SK-N-SH (cell line): Measurements from ENCODE around the gene CNTNAP2. TPM values are rescaled to one million over a fixed set of nuclear protein-coding genes. Genes with fewer than 3 reads are reported as not detected.

Experiments
- CTCF ChIA-PET: fragments of 300-600, 350-600 bp; formaldehyde crosslinking; extraction: SDS; loops from one replicate; lab custom pipeline; 2021; lab: Yijun Ruan, JAX
- POLR2A ChIA-PET: fragments of 350-600 bp; sonication (Branson Sonifier 250); formaldehyde crosslinking; extraction: SDS; loops from one replicate; lab custom pipeline; 2020; ENCODE audit warnings: antibody characterized with exemption, inconsistent platforms; lab: Yijun Ruan, JAX
- DNase-seq: peaks from one replicate; pipeline ENCODE4 v3.0.0; 2012
- H2AFZ ChIP-seq: fragments of 200-600 bp; sonication (generic); 2 replicates; pipeline ENCODE4 v1.8.1; 2016; ENCODE audit warnings: antibody characterized with exemption, mild to moderate bottlenecking, low read depth
- H3F3A ChIP-seq: fragments of 200-600 bp; sonication (generic); replicated peaks from 2 replicates; pipeline ENCODE3; 2016; ENCODE audit warnings: antibody characterized with exemption, mild to moderate bottlenecking; ENCODE audit not compliant: insufficient read depth
- H3K27ac ChIP-seq, 2 experiments: fragments of 200-500 bp in 1 of 2; fragments of 200-600 bp in 1 of 2; sonication (Bioruptor generic) in 1 of 2; sonication (generic), shearing (Covaris generic) in 1 of 2; 2 replicates each; pipeline versions ENCODE4 v1.5.1 to v1.6.1; 2014 to 2016; ENCODE audit warnings: low read depth in 2 of 2, inconsistent platforms in 1 of 2, low read length in 1 of 2, mild to moderate bottlenecking in 1 of 2, mixed read lengths in 1 of 2
- H3K27me3 ChIP-seq: fragments of 200-600 bp; sonication (generic), shearing (Covaris generic); 2 replicates; pipeline ENCODE4 v1.6.1; 2016; ENCODE audit warnings: mixed run types; ENCODE audit not compliant: insufficient read depth
- H3K36me3 ChIP-seq, 2 experiments: fragments of 200-500 bp in 1 of 2; fragments of 200-600 bp in 1 of 2; sonication (Bioruptor generic) in 1 of 2; sonication (generic) in 1 of 2; replicated peaks in 1 of 2; 2 replicates each; pipeline versions ENCODE3 to v1.5.1; 2014 to 2016; ENCODE audit warnings: low read length in 1 of 2, mild to moderate bottlenecking in 1 of 2; ENCODE audit not compliant: insufficient read depth in 2 of 2, control insufficient read depth in 1 of 2
- H3K4me1 ChIP-seq, 2 experiments: fragments of 200-500 bp in 1 of 2; fragments of 200-600 bp in 1 of 2; sonication (Bioruptor generic) in 1 of 2; sonication (generic), shearing (Covaris generic) in 1 of 2; 2 replicates each; pipeline versions ENCODE4 v1.5.1 to v1.6.1; 2014 to 2016; ENCODE audit warnings: low read depth in 1 of 2, low read length in 1 of 2, mixed run types in 1 of 2; ENCODE audit not compliant: insufficient read depth in 2 of 2, control insufficient read depth in 1 of 2
- H3K4me2 ChIP-seq: fragments of 200-600 bp; sonication (generic), shearing (Covaris generic); 2 replicates; pipeline ENCODE4 v1.6.1; 2017; ENCODE audit warnings: mixed run types
- H3K4me3 ChIP-seq, 2 experiments: fragments of 200-500 bp in 1 of 2; fragments of 200-600 bp in 1 of 2; sonication (Bioruptor generic) in 1 of 2; sonication (generic), shearing (Covaris generic) in 1 of 2; 2 replicates each; pipeline versions ENCODE4 v1.5.1 to v1.8.1; 2014 to 2016; ENCODE audit warnings: low read depth in 2 of 2, inconsistent platforms in 1 of 2, low read length in 1 of 2, mild to moderate bottlenecking in 1 of 2, mixed read lengths in 1 of 2, moderate library complexity in 1 of 2
- H3K79me2 ChIP-seq: fragments of 200-600 bp; sonication (generic); 2 replicates; pipeline ENCODE4 v1.8.1; 2017; ENCODE audit warnings: mild to moderate bottlenecking; ENCODE audit not compliant: insufficient read depth
- H3K9ac ChIP-seq: fragments of 200-600 bp; sonication (generic); 2 replicates; pipeline ENCODE4 v1.6.1; 2017; ENCODE audit warnings: mixed run types
- H3K9me2 ChIP-seq: fragments of 200-600 bp; sonication (generic); 2 replicates; pipeline ENCODE4 v1.6.1; 2017; ENCODE audit warnings: mixed run types
- H3K9me3 ChIP-seq: fragments of 200-600 bp; sonication (generic); 2 replicates; pipeline ENCODE4 v1.6.1; 2017; ENCODE audit warnings: mixed run types, mild to moderate bottlenecking, moderate library complexity
- H4K20me1 ChIP-seq: fragments of 200-600 bp; sonication (generic); 2 replicates; pipeline ENCODE4 v1.6.1; 2017; ENCODE audit warnings: mild to moderate bottlenecking, mixed run types; ENCODE audit not compliant: insufficient read depth
- ELF1 ChIP-seq: IDR thresholded peaks from 2 replicates; pipeline ENCODE4 v1.4.0; 2012
- EZH2phosphoT487 ChIP-seq: fragments of 200-600 bp; sonication (generic); IDR thresholded peaks from 2 replicates; pipeline ENCODE4 v1.6.1; 2017; ENCODE audit warnings: low read depth, mixed run types, mild to moderate bottlenecking, antibody characterized with exemption, moderate library complexity, borderline replicate concordance
- FOXJ3 ChIP-seq: sonication (generic); formaldehyde crosslinking; IDR thresholded peaks from 2 replicates; pipeline ENCODE4 v1.5.1; 2020; ENCODE audit warnings: mild to moderate bottlenecking, missing genetic modification reagents
- GABPA ChIP-seq: IDR thresholded peaks from 2 replicates; pipeline ENCODE4 v1.4.0; 2012; ENCODE audit warnings: low read depth, mild to moderate bottlenecking
- MXI1 ChIP-seq: IDR thresholded peaks from 2 replicates; pipeline ENCODE4 v1.6.1; 2012; ENCODE audit warnings: mild to moderate bottlenecking, low read depth, low read length, improper control_type of control experiment
- RAD21 ChIP-seq: IDR thresholded peaks from 2 replicates; pipeline ENCODE4 v1.6.1; 2012; ENCODE audit warnings: mild to moderate bottlenecking, low read length
- RXRA ChIP-seq: IDR thresholded peaks from 2 replicates; pipeline ENCODE4 v1.4.0; 2012; ENCODE audit warnings: low read depth, mild to moderate bottlenecking, borderline replicate concordance
- SIN3A ChIP-seq: IDR thresholded peaks from 2 replicates; pipeline ENCODE4 v1.6.1; 2012; ENCODE audit warnings: low read depth, mild to moderate bottlenecking, low read length, moderate library complexity, borderline replicate concordance
- SMC3 ChIP-seq: IDR thresholded peaks from 2 replicates; pipeline ENCODE4 v1.6.1; 2012; ENCODE audit warnings: low read depth, low read length, improper control_type of control experiment
- TAF1 ChIP-seq: IDR thresholded peaks from 2 replicates; pipeline ENCODE4 v1.6.1; 2012; ENCODE audit warnings: low read depth, mild to moderate bottlenecking, low read length, moderate library complexity, borderline replicate concordance
- TCF12 ChIP-seq: IDR thresholded peaks from 2 replicates; pipeline ENCODE4 v1.4.0; 2012
- YY1 ChIP-seq: IDR thresholded peaks from 2 replicates; pipeline ENCODE4 v1.4.0; 2012; ENCODE audit warnings: low read depth, mild to moderate bottlenecking
- WGBS: methylation state at CpG from one replicate; pipeline ENCODE4 v1.1.6; 2017; ENCODE audit warnings: low lambda C conversion rate; 5-methylcytosine and 5-hydroxymethylcytosine counted together
- polyA plus RNA-seq, 3 experiments: library from polyadenylated mRNA; depleted of rRNA; stranded (reverse); fragments of >200 nt; gene quantifications; 2 replicates each; pipeline ENCODE4 v1.2.3, GENCODE V29; 2012
- TF ChIP-seq, protein P1 (sequence below): IDR thresholded peaks from 2 replicates; pipeline ENCODE4 v1.4.0; 2012; ENCODE audit warnings: low read depth
- TF ChIP-seq, protein P2 (sequence below): fragments of 200-600 bp; sonication (generic); IDR thresholded peaks from 2 replicates; pipeline ENCODE4 v1.6.1; 2017; ENCODE audit warnings: antibody characterized with exemption, mild to moderate bottlenecking, moderate library complexity
- TF ChIP-seq, protein P3 (sequence below): fragments of 150-350 bp; IDR thresholded peaks from 2 replicates; pipeline ENCODE4 v1.6.1; 2017; ENCODE audit warnings: antibody characterized with exemption, low read length, low read depth, borderline replicate concordance
- TF ChIP-seq, protein P4 (sequence below): IDR thresholded peaks from 2 replicates; pipeline ENCODE4; 2012

The CNTNAP2 gene
- polyA plus RNA-seq, 1 of the 3 experiments (the other 2 are of a cell fraction): 3.4 TPM

DNA sequence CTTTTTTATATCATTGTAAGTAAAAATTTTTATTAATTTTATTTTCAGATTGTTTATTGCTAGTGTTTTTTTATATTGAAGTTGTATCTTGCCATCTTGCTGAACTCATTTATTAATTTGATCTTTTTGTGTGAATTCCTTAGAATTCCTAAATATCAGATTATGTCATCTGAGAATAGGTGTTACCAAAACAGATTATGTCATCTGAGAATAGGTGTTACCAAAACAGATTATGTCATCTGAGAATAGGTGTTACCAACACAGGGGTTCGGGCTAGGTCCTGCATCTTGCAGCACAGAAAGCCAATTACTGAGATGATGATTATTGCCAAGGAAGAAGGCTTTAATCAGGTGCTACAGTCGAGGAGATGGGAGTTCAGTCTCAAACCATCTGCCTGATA, 383.4 kb downstream of the CNTNAP2 start (continued):
- TF ChIP-seq EZH2phosphoT487: no peak
- no peak for TF ChIP-seq ELF1
- TF ChIP-seq, protein P1, sequence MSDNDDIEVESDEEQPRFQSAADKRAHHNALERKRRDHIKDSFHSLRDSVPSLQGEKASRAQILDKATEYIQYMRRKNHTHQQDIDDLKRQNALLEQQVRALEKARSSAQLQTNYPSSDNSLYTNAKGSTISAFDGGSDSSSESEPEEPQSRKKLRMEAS: no peak
- TF ChIP-seq TAF1: no peak
- TF ChIP-seq, protein P2, sequence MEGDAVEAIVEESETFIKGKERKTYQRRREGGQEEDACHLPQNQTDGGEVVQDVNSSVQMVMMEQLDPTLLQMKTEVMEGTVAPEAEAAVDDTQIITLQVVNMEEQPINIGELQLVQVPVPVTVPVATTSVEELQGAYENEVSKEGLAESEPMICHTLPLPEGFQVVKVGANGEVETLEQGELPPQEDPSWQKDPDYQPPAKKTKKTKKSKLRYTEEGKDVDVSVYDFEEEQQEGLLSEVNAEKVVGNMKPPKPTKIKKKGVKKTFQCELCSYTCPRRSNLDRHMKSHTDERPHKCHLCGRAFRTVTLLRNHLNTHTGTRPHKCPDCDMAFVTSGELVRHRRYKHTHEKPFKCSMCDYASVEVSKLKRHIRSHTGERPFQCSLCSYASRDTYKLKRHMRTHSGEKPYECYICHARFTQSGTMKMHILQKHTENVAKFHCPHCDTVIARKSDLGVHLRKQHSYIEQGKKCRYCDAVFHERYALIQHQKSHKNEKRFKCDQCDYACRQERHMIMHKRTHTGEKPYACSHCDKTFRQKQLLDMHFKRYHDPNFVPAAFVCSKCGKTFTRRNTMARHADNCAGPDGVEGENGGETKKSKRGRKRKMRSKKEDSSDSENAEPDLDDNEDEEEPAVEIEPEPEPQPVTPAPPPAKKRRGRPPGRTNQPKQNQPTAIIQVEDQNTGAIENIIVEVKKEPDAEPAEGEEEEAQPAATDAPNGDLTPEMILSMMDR: no peak
- TF ChIP-seq RAD21: no peak

DNA sequence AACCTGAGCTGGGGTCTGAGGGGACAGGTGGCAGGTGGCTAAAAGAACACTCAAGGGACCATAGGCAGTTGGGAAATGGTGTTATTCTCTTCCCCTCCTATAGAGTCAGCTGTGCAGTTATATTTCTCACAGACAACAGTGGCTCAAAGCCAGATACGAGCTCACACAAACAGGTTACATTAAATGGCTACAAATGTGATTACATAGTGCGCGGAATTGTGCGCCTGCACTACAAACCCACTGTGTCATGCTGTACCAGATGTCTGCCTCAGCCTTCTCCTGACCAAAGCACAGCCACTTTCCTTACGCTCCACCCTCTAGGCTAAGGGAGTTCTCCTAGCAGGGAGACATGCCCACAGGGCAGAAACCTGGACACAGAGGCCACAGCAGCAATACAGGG, 387.2 kb downstream of the CNTNAP2 start:
- CTCF ChIA-PET: no interaction called here
- TF ChIP-seq TAF1 (no peak), GABPA (no peak), SMC3 (no peak), RXRA (no peak), SIN3A (no peak), YY1 (no peak), MXI1 (no peak), TCF12 (no peak), FOXJ3 (CRISPR knock-in tag) (no peak)
- TF ChIP-seq, protein P1: no peak
- TF ChIP-seq, protein P3, sequence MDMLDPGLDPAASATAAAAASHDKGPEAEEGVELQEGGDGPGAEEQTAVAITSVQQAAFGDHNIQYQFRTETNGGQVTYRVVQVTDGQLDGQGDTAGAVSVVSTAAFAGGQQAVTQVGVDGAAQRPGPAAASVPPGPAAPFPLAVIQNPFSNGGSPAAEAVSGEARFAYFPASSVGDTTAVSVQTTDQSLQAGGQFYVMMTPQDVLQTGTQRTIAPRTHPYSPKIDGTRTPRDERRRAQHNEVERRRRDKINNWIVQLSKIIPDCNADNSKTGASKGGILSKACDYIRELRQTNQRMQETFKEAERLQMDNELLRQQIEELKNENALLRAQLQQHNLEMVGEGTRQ: no peak
- TF ChIP-seq, protein P4, sequence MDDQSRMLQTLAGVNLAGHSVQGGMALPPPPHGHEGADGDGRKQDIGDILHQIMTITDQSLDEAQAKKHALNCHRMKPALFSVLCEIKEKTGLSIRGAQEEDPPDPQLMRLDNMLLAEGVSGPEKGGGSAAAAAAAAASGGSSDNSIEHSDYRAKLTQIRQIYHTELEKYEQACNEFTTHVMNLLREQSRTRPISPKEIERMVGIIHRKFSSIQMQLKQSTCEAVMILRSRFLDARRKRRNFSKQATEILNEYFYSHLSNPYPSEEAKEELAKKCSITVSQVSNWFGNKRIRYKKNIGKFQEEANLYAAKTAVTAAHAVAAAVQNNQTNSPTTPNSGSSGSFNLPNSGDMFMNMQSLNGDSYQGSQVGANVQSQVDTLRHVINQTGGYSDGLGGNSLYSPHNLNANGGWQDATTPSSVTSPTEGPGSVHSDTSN: no peak
- no peaks in the 10 kb centered on the region for H3K9me2 ChIP-seq
- no peaks in the 10 kb centered on the region for H4K20me1 ChIP-seq
- H3K27me3 ChIP-seq: no peaks in the 10 kb centered on the region
- H2AFZ ChIP-seq: no peak overlapping the region
- no peaks in the 10 kb centered on the region for H3K9me3 ChIP-seq
- H3F3A ChIP-seq: no peaks in the 10 kb centered on the region
- no peak overlapping the region for H3K9ac ChIP-seq
- no peak for DNase-seq
- H3K4me3 ChIP-seq: no peak overlapping the region; a peak in 1 of 4 replicates
- no peaks in the 10 kb centered on the region for H3K79me2 ChIP-seq
- no peak overlapping the region; a peak in 1 of 4 replicates for H3K27ac ChIP-seq
- 67% methylated on average over 5 of the region's 5 CpGs for WGBS
- H3K36me3 ChIP-seq: no peaks in the 10 kb centered on the region
- H3K4me2 ChIP-seq: no peak overlapping the region
- H3K4me1 ChIP-seq: peaks cover 0 to 4% of the 10 kb centered on the region in 2 experiments; a peak in 1 of 4 replicates
- POLR2A ChIA-PET: no interaction called here
